Panc1 (cell line): ENCODE results near the gene CLK3. TPM values are rescaled to one million over a fixed set of nuclear protein-coding genes. Genes with fewer than 3 reads are reported as not detected.

Source experiments
- ATAC-seq: fragments of 200-7000 bp; cut with Tn5 transposase; 2 replicates; pipeline ENCODE4 v1.9.1; 2020; ENCODE audit warnings: mild to moderate bottlenecking, moderate library complexity
- BruUV-seq: library from RNA; stranded (reverse); fragments of 400-500 nt; replicated peaks from 2 replicates; lab custom pipeline; 2021; lab: Mats Ljungman, UMichigan
- CTCF ChIA-PET: fragments of 300-600 bp; sonication (Branson Sonifier 250); formaldehyde crosslinking; loops from one replicate; lab custom pipeline; 2022; ENCODE audit warnings: antibody characterized with exemption; lab: Charles Lee
- POLR2A ChIA-PET: fragments of 300-600 bp; sonication (Branson Sonifier 250); formaldehyde crosslinking; loops from one replicate; lab custom pipeline; 2022; ENCODE audit warnings: antibody characterized with exemption; lab: Charles Lee
- DNase-seq: peaks from one replicate; pipeline ENCODE4 v3.0.0-alpha.2; 2010; ENCODE audit warnings: low read depth, low spot score
- H3K27ac ChIP-seq: 2 replicates; pipeline ENCODE4 v1.5.1; 2011; ENCODE audit warnings: mild to moderate bottlenecking, low read length, inconsistent platforms
- H3K27me3 ChIP-seq: fragments of 200-500 bp; sonication (Bioruptor generic); 2 replicates; pipeline ENCODE4 v1.6.0; 2014; ENCODE audit warnings: low read length, inconsistent platforms; ENCODE audit not compliant: control insufficient read depth, insufficient read depth
- H3K36me3 ChIP-seq: fragments of 200-500 bp; sonication (Bioruptor generic); 2 replicates; pipeline ENCODE4 v1.5.1; 2014; ENCODE audit warnings: inconsistent platforms, mild to moderate bottlenecking, low read length, moderate library complexity; ENCODE audit not compliant: control insufficient read depth, insufficient read depth
- H3K4me1 ChIP-seq: 2 replicates; pipeline ENCODE4 v1.5.1; 2011; ENCODE audit warnings: inconsistent platforms, mild to moderate bottlenecking, low read length, moderate library complexity; ENCODE audit not compliant: control insufficient read depth, insufficient read depth
- H3K4me3 ChIP-seq, 2 experiments: 2 replicates each; pipeline ENCODE4 v1.5.1; 2011 to 2012; ENCODE audit warnings: low read depth in 2 of 2, low read length in 2 of 2, mild to moderate bottlenecking in 2 of 2, inconsistent platforms in 1 of 2, moderate library complexity in 1 of 2
- H3K9me3 ChIP-seq: fragments of 200-500 bp; sonication (Bioruptor generic); 2 replicates; pipeline ENCODE4 v1.5.1; 2014; ENCODE audit warnings: low read depth, mild to moderate bottlenecking, inconsistent platforms, low read length, moderate library complexity; ENCODE audit not compliant: control insufficient read depth, insufficient read depth
- POLR2AphosphoS5 ChIP-seq: IDR thresholded peaks from 2 replicates; pipeline ENCODE4 v1.6.1; 2012; ENCODE audit warnings: mild to moderate bottlenecking, low read depth, low read length, moderate library complexity
- SIN3A ChIP-seq: IDR thresholded peaks from 2 replicates; pipeline ENCODE4 v1.6.1; 2012; ENCODE audit warnings: low read depth, mild to moderate bottlenecking, low read length, moderate library complexity, borderline replicate concordance; ENCODE audit not compliant: insufficient read depth
- TCF7L2 ChIP-seq: IDR thresholded peaks from 2 replicates; pipeline ENCODE4 v1.6.1; 2011; ENCODE audit warnings: mild to moderate bottlenecking, low read depth, low read length, inconsistent platforms
- in situ Hi-C: cut with HindIII; loops from 2 replicates; pipeline ENCODE4 v1.10.0; 2016; ENCODE audit warnings: low sequenced_read_pairs, low pct_unique_long_range_greater_than_20kb
- intact Hi-C: fragments of 100-400 bp; cut with micrococcal nuclease; formaldehyde crosslinking; loops from one replicate; pipeline ENCODE4 v1.10.0; 2022; ENCODE audit not compliant: unreplicated experiment
- total RNA-seq: library from RNA; stranded (reverse); gene quantifications from one replicate; pipeline ENCODE4 v1.2.1, GENCODE V29; 2021; ENCODE audit not compliant: unreplicated experiment
- TF ChIP-seq, protein P1 (sequence below): fragments of 450-650 bp; IDR thresholded peaks from 2 replicates; pipeline ENCODE4 v1.5.1; 2017; ENCODE audit warnings: mild to moderate bottlenecking
- TF ChIP-seq, protein P2 (sequence below), 2 experiments: IDR thresholded peaks; 2 replicates each; pipeline ENCODE4 v1.6.1; 2011 to 2012; ENCODE audit warnings: low read depth in 2 of 2, control low read depth in 1 of 2, low read length in 1 of 2, mild to moderate bottlenecking in 1 of 2, moderate library complexity in 1 of 2; ENCODE audit not compliant: insufficient read depth in 1 of 2

CLK3 gene
- total RNA-seq, 1 experiment from 2014 or later: 69.8 TPM

DNA sequence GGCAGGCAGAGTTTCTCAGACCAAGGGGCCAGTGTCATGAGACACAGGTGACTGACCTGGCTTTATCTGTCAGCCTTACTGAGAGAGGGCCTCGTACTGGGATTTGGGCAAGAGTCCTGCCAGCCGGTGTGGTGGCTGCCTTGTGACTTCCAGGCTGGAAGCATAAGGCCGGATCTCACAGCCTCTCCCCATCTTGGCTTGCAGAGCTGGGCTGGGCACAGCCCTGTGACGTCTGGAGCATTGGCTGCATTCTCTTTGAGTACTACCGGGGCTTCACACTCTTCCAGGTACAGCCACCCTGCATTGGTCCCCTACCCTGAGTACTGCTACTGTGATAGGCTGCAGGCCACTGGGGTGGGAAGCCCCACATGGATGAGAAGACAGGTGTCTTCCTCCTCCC lies 12.1 kb downstream of the CLK3 start:
- Histone ChIP-seq H3K4me1 (no peaks in the 10 kb centered on the region), H3K27me3 (no peaks in the 10 kb centered on the region), H3K4me3 (no peak overlapping the region), H3K27ac (no peak overlapping the region), H3K9me3 (no peaks in the 10 kb centered on the region), H3K36me3 (peaks cover 27% of the 10 kb centered on the region)
- in situ Hi-C loops (loop anchor here (25.0 kb wide), 1 partner anchor 135 kb away; no protein-coding TSS in a partner anchor), intact Hi-C loops (no loop called here)
- ChIA-PET POLR2A (no interaction called here), CTCF (interaction anchor here (0.6 kb wide), 2 partner anchors 72 to 94 kb away, joined by 3 to 4 read pairs; no protein-coding TSS in a partner anchor)
- TF ChIP-seq SIN3A (no peak), TCF7L2 (no peak), POLR2AphosphoS5 (no peak)
- TF ChIP-seq, protein P1, sequence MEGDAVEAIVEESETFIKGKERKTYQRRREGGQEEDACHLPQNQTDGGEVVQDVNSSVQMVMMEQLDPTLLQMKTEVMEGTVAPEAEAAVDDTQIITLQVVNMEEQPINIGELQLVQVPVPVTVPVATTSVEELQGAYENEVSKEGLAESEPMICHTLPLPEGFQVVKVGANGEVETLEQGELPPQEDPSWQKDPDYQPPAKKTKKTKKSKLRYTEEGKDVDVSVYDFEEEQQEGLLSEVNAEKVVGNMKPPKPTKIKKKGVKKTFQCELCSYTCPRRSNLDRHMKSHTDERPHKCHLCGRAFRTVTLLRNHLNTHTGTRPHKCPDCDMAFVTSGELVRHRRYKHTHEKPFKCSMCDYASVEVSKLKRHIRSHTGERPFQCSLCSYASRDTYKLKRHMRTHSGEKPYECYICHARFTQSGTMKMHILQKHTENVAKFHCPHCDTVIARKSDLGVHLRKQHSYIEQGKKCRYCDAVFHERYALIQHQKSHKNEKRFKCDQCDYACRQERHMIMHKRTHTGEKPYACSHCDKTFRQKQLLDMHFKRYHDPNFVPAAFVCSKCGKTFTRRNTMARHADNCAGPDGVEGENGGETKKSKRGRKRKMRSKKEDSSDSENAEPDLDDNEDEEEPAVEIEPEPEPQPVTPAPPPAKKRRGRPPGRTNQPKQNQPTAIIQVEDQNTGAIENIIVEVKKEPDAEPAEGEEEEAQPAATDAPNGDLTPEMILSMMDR: no peak
- TF ChIP-seq, protein P2, sequence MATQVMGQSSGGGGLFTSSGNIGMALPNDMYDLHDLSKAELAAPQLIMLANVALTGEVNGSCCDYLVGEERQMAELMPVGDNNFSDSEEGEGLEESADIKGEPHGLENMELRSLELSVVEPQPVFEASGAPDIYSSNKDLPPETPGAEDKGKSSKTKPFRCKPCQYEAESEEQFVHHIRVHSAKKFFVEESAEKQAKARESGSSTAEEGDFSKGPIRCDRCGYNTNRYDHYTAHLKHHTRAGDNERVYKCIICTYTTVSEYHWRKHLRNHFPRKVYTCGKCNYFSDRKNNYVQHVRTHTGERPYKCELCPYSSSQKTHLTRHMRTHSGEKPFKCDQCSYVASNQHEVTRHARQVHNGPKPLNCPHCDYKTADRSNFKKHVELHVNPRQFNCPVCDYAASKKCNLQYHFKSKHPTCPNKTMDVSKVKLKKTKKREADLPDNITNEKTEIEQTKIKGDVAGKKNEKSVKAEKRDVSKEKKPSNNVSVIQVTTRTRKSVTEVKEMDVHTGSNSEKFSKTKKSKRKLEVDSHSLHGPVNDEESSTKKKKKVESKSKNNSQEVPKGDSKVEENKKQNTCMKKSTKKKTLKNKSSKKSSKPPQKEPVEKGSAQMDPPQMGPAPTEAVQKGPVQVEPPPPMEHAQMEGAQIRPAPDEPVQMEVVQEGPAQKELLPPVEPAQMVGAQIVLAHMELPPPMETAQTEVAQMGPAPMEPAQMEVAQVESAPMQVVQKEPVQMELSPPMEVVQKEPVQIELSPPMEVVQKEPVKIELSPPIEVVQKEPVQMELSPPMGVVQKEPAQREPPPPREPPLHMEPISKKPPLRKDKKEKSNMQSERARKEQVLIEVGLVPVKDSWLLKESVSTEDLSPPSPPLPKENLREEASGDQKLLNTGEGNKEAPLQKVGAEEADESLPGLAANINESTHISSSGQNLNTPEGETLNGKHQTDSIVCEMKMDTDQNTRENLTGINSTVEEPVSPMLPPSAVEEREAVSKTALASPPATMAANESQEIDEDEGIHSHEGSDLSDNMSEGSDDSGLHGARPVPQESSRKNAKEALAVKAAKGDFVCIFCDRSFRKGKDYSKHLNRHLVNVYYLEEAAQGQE (IDR thresholded peaks at IDR 0.05; ENCODE audit: insufficient read depth in 1 of 2, low read depth in 2 of 2, low read length in 1 of 2): no peak
- DNase-seq: no peak
- no TSS peak for BruUV-seq
- ATAC-seq: no peak

DNA sequence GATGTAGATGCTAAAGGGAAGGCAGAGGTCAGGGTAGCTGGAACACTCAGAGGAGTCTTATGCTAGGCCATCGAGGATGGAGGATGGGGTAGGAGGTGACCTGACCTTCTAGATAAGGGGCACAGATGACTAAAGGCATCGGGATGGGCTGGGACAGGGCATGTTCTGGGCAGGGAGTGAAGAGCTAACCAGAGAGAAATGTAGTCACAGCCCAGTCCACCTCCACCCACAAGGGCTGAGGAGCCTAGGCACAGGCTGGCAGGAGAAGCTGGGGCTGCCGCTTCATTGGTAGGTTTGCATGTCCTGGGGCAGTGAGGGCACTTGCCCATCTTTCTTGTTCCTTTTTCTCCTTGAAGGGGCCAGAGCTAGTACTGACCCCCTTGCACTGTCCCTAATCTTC lies 12.6 kb downstream of the CLK3 start:
- ATAC-seq (no peak), DNase-seq (no peak)
- Histone ChIP-seq H3K36me3 (peaks cover 26% of the 10 kb centered on the region), H3K27me3 (no peaks in the 10 kb centered on the region), H3K4me1 (no peaks in the 10 kb centered on the region), H3K9me3 (no peaks in the 10 kb centered on the region), H3K27ac (no peak overlapping the region), H3K4me3 (no peak overlapping the region)
- CTCF ChIA-PET: interaction anchor here (0.6 kb wide), 2 partner anchors 72 to 94 kb away, joined by 3 to 4 read pairs; no protein-coding TSS in a partner anchor
- in situ Hi-C loops (loop anchor here (25.0 kb wide), 1 partner anchor 134 kb away; no protein-coding TSS in a partner anchor), intact Hi-C loops (no loop called here)
- POLR2A ChIA-PET: no interaction called here
- no TSS peak for BruUV-seq
- TF ChIP-seq SIN3A (no peak), TCF7L2 (no peak), POLR2AphosphoS5 (no peak)
- TF ChIP-seq, protein P2 (IDR thresholded peaks at IDR 0.05; ENCODE audit: insufficient read depth in 1 of 2, low read depth in 2 of 2, low read length in 1 of 2): no peak
- TF ChIP-seq, protein P1: no peak
